NCI-H510A treated with DMSO at 0.1 percent for 48 hours (cell line): Measurements from ENCODE around the gene BACH1.

Source experiments
- DNase-seq: peaks from one replicate; lab custom pipeline; 2025; lab: John Stamatoyannopoulos, UW

Gene BACH1

DNA sequence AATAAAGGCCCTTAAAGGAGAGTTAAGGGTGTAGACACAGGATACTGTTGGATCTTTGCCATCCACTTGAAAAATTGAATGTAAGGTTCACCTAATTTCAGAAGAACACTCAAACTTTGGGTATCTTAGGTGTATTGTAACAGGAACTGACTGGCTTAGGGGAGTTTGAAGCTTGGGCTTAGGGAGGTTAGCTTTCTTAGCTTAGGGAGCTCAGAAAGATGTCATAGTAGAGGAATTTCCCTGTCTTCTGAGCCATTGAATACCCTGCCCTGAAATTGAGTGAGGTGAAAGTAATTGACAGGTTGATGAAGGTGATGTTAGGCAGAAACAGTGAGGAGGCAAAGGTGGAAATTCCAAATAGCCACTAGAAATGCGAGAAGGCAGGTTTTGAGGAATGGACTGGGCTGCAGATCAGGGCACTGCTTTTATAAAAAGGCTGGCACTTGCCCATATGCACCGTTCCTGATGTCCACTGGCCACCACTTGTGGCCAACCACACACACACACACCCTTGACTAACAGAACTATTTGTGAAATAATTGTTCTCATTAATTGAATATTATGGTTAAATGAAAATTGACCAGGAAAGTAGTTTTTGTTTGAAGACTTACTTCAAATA lies 16.5 kb downstream of the BACH1 start:
- no peak for DNase-seq

DNA sequence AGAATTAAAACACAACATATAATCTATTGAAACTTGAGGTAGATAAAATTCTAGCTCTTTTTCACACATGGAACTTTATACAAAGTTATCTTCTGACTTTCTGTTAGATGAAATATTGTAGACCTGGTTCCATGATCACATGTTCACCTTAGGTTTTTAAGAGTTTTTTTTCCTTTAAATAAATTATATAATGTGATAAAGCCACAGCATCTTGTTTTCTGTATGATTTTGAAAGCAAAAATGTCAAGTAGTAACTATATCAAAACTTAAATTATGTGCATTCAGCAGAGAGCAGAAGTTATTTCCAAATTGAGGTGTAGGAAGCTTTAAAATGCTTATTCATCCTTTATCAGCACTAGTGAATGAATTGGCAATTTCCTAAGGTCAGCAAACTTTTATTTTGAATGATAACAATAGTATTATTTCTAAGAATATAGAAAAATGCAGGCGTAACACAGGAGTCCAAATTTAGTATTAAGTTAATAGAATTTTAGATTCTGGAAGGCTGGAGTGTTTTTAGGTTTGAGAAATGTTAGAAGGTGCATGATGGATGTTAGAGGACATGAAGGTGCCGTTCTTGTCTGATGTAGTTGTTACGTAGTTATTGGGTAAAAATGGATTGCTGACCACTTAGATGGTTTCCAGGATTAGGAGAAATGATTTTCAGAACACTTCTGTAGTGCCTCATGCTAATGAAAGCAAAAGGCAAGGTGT lies 17.5 kb downstream of the BACH1 start:
- no peak for DNase-seq

DNA sequence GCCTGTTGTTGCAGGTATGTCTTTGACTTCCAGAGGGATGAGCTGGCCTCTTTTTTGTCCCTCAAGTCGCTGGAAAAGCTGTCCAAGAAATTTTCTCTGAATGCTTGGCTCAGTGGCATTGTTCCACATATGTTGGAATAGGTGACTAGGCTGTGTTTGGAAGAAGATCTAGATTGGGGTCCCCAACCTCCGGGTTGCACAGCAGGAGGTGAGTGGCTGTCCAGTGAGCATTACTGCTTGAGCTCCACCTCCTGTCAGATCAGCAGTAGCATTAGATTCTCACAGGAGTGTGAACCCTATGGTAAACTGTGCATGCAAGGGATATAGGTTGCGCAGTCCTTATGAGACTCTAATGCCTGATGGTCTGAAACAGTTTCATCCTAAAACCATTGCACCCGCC lies 18.1 kb downstream of the BACH1 start:
- no peak for DNase-seq

DNA sequence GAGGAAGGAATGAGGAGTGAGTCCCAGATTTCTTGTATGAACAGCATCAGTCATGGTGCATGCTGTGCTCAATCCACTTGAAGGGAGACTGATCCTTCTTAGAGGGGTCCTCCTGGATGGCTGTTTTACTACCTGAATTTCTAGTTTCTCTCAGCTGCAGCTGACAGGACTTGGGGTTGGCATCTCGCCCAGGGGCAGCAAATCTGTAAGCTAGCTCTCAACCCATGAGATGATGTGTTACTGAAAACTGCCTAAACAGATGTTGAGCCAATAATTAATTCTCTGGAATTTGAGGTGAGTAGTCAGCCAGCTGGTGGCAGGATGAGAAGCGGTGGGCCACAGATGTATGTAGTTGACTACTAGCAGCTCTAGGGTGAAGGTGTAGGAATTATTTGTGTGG lies 19.6 kb downstream of the BACH1 start:
- DNase-seq, result no peak

DNA sequence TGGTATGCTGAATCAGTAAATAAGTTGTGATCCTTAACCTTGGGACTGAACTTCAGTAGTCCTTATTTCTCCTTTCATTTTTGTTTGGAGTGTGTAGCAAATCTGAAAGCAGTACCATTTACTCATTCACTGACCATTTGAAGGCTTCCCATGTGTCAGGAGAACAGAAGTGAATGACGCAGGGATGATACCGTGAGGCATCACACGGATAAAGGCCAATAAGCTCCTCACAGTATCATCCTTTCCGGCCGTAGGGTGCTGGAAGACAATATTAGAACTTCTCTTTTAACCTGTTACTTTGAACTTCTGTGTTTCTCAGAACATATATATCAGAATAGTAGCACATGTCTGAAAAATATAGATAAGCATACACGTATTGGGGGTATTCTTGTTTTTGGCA lies 21.3 kb downstream of the BACH1 start:
- DNase-seq, result no peak

DNA sequence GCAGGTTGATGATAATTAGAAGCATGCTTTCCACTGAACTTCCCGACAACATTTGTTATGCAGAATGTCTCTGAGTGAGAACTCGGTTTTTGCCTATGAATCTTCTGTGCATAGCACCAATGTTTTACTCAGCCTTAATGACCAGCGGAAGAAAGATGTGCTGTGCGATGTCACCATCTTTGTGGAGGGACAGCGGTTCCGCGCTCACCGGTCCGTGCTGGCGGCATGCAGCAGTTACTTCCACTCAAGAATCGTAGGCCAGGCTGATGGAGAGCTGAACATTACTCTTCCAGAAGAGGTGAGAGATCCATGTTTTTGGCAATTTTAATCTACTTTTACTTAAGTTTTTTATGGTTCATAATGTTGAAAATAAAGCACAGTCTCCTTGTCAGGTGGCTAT lies 22.5 kb downstream of the BACH1 start:
- DNase-seq, result no peak

DNA sequence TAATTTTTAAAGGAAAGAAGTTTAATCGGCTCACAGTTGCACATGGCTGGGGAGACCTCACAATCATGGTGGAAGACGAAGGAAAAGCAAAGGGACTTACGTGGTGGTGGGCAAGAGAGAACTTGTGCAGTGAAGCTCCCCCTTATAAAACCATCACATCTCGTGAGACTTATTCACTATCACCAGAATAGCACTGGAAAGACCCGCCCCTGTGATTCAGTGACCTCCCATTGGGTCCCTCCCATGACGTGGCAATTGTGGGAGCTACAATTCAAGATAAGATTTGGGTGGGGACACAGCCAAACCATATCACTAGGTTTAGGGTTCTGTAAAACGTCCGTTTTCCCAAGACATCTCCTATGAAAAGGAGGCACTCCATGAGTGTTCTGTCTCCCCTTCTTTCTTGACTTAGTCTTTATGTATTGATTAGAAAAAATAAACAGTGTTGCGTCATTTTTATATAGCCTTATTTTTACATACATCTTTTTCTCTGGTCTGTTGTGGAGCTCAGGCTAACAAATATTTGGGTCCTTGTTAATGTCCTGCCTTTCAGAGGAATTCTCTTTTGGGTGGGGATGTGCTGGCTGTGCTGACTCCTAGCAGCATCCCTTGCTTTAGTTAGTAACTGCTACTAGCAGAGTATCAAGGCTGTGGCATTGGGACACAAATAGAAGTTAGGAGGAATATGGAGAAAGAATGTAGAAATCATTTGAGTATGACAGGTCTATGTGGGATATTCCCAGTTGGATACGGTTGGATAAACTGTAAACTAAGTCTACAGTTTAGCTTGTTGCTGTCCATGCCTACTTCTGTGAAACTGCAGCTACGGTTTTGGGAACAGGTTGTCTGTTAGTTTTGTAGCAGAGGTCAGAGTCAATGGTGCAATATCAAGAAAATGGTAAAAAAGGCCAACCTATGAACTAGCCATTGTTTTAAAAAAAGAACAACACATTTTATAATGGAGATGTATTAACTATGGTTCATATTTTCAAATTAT lies 23.5 kb downstream of the BACH1 start:
- no peak for DNase-seq

DNA sequence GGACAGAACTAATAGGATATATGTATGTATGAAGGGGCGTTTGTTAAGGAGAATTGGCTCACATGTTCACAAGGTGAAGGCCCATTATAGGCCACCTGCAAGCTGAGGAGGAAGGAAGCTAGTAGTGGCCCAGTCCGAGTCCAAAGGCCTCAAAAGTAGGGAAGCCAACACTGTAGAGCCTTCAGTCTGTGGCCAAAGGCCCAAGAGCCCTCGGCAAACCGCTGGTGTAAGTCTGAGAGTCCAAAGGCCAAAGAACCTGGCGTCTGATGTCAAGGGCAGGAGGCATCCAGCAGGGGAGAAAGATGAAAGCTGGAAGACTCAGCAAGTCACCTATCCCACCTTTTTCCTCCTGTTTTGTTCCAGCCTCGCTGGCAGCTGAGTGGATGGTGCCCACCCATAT lies 24.5 kb downstream of the BACH1 start:
- DNase-seq, result no peak

DNA sequence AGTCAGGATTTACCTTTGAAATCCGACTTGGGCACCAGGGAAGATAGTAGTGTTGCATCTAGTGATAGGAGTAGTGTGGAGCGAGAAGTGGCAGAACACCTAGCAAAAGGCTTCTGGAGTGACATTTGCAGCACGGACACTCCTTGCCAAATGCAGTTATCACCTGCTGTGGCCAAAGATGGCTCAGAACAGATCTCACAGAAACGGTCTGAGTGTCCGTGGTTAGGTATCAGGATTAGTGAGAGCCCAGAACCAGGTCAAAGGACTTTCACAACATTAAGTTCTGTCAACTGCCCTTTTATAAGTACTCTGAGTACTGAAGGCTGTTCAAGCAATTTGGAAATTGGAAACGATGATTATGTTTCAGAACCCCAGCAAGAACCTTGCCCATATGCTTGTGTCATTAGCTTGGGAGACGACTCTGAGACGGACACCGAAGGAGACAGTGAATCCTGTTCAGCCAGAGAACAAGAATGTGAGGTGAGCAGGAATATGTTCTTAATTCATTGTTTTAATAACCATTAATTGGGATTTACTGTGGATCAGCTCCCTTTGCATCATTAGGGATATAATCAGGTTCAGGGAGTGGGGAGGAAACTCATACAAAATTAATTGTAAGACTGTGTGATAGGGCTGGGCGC lies 28.3 kb downstream of the BACH1 start:
- DNase-seq, result no peak

DNA sequence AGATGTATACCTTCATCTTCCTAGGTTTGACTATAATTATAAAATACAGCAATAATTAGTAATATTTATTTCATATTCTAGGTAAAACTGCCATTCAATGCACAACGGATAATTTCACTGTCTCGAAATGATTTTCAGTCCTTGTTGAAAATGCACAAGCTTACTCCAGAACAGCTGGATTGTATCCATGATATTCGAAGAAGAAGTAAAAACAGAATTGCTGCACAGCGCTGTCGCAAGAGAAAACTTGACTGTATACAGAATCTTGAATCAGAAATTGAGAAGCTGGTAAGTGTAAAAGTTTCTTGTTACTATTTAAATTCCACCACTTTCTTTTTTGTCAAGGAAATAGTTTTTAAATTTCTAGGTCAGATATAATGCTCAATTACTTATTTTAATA lies 30.7 kb downstream of the BACH1 start:
- no peak for DNase-seq

DNA sequence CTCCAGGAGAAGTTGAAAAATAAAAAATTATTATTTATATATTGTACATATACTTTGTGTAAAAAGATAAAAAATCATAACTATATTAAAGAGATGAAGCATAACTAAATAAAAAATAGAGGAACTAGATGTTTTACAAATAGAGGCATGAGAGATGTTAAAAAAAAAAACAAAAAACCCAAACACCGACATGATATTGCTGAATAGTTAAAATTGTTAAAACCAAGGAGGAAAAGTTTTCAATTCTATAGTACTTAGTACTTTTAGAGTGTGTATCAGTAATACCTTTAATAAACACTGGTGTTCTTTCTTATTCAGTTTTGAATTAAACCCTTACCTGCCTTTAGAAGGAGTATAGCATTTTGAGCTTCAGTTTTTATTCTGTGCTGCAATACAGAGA lies 32.1 kb downstream of the BACH1 start:
- no peak for DNase-seq

DNA sequence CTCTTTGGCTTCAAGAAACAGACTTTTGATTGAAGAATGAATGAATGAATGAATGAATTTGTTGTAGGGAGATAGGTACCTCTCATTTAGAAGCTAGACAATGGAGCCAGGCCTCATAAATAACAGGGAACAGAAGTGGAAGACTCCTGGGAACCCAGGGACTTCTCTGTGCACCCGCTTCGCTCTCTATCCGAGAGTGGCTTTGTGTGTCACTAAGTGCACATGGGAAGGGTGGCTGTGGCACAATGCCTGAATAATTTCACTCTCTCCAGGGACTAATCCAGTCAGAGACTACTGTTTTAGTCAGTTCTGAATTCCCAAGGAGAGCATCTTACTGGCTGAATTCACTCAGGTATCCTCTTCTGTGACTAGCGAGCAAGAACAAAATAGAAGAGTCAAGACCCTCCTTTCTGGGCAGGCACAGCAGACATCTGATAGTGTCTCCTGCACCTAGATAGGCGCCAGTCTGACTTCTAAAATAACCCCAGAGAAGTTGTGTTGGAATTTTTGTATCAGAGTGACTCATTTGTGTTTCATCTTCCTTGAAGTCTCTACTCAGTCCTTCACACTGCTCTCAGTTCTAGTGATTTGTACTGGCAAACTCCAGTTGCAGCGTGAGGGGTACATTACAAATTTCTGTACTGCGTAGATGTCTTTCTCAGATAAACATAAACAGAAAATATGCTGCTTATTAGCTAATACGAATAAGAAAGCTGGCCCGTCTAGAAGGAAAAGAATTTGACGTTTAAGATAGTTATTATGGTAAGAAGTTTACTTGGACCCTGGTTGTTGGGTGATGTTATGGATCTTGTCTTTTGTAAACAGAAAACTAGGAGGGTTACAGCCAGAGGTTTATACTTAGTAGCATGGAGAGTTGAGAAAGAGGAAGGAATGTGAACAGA lies 34.0 kb downstream of the BACH1 start:
- no peak for DNase-seq

DNA sequence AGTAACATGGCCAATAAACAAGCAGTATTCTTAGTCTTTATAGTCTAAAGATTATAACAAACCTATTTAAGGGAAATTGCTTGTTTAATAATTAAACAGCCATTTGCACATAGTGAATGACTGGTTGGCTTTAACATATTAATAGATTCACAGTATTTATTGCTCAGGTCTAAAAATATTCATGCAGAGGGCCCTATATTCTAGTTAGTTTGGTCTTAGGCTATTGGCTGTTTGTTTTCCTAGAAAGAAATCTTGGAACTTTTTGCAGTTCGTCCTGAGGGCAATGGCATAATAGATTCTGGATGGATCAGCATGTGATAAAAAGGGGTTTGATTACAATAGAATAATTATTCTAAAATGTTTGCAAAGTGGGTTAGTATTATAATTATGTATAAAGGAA lies 34.7 kb downstream of the BACH1 start:
- no peak for DNase-seq

DNA sequence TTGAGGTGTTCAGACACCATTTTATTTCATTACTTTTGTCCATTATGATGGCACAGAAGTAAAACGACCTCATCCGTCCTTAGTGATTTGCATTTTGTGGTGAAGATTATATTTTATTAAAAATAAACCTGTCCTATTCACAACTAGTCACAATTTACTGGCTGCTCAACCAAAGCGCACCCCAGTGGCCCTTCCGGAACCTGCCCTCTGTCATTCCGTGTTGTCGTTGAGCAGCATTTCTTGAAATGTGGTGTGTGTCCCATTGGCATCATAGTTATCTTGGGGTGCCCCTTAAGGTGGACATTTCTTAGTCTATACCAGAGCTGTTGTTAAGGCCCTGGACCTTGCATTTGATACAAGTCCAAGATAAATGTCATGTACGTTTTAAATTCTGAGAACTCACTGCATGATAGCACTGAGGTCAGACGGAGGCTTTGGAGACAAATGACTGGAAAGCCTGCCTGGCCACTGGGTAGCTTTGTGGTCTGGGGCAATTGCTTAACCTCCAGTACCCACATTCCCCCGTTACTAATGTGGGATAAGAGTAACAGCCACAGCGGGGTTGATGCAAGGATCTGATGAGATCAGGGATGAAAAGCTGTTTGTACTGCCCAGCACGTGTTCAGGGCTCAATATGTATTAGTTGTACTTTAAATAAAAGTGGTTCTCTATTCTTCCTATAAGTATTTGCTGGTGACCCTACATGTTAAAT lies 36.2 kb downstream of the BACH1 start:
- DNase-seq, result no peak

DNA sequence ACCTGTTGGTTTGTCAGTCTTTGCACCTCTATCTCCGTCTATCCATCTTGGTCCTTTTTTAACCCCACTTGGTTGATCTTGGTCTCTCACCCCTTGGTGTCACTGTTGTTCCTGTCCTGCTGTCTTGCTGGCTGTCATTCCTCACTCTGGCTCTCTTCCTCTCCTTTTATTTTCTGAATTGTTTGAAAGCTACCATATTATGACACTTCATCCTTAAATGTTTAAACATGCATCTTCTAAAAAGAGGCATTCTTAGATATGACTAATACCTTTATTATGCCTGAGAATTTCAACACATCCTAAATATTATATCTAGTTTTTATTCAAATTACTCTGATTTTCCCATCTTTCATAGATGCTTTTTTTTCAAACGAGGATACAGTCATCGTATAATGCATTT lies 37.0 kb downstream of the BACH1 start:
- no peak for DNase-seq

DNA sequence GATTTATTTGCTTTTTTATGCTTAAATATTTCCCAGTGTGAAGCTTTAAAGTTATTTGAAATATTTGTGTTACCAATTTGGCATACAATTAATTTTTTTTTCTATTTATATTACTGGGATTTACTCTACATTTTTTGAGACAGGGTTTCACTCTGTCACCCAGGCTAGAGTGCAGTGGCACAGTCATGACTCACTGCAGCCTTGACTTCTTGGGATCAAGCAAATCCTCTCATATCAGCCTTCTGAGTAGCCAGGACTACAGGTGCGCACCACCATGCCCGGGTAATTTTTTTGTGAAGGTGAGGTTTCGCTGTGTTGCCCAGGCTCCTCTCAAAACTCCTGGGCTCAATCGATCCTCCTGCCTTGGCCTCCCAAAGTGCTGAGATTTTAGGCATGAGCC lies 39.5 kb downstream of the BACH1 start:
- no peak for DNase-seq

DNA sequence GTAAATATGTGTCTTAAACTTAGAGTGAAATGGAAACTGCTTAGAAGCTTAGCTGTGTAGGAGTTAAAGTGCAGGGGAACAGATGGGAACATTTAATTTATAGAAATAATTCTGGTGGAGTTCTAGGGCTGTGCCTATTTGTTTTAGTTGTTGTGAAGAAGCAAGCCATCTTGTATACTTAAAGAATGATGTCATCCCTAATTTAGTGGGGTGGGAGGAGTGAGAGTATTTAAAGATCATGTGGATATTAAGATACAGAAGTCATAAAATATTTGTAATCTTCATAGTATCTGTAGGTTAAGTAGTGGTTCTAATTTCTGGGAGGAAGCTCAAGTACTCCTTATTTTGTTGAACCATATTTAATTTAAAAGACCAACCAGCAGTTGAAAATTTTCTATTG lies 41.5 kb downstream of the BACH1 start:
- DNase-seq, result no peak

DNA sequence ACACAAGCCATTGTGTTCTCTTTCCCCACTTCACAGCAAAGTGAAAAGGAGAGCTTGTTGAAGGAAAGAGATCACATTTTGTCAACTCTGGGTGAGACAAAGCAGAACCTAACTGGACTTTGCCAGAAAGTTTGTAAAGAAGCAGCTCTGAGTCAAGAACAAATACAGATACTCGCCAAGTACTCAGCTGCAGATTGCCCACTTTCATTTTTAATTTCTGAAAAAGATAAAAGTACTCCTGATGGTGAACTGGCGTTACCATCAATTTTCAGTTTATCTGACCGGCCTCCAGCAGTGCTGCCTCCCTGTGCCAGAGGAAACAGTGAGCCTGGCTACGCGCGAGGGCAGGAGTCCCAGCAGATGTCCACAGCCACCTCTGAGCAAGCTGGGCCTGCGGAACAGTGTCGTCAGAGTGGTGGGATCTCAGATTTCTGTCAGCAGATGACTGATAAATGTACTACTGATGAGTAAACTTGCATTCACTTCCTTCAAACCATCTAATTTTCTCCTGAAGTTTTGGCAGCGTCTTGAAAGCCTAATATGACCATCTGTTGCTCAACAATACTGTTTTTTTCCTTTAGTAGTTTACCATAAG lies 43.7 kb downstream of the BACH1 start:
- no peak for DNase-seq

DNA sequence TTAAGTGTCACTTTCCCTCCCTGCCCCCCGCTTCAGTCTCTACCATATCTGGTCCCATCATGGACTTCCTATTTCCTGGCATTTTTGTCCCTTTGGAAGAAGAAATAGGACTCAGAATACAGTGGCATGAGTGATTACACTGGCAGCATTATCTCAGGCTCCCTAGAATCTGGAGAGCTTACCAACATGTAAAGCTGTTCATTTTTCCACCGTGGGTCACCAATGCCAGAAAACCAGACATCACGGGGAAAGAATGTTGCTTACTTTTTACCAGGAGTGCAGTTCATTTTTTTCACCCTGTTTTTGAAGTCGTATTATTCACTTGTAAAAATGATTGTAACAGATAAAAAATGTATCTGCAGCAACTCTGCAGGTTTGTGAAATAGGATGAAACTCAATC lies 44.8 kb downstream of the BACH1 start:
- DNase-seq, result no peak

DNA sequence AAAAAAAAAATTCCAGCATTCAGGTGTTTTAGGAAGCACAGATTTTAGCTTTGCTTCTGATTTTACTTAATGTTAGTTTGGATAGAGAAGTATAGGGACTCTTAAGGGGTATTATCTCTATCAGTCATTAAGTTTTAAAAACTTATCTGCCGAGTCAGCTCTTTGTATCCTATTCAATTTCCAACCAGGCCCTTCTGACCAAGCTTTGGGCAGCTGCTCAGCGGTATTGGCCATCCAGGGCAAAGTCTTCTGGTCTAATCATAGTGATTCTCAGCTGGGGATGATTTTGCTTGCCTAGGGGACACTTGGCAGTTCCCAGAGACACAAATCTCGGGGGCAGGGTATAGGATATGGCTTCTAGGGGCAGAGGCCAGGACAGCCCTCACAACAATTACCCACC lies 47.6 kb downstream of the BACH1 start:
- DNase-seq, result no peak
